Activated T-cell treated with anti-CD3 and anti-CD28 coated beads for 48 hours (primary cell): ENCODE measurements around the gene AP4B1.

Source experiments
- DNase-seq: peaks from one replicate; pipeline ENCODE4 v3.0.0-alpha.2; 2020; ENCODE audit warnings: low read depth

AP4B1 gene

DNA sequence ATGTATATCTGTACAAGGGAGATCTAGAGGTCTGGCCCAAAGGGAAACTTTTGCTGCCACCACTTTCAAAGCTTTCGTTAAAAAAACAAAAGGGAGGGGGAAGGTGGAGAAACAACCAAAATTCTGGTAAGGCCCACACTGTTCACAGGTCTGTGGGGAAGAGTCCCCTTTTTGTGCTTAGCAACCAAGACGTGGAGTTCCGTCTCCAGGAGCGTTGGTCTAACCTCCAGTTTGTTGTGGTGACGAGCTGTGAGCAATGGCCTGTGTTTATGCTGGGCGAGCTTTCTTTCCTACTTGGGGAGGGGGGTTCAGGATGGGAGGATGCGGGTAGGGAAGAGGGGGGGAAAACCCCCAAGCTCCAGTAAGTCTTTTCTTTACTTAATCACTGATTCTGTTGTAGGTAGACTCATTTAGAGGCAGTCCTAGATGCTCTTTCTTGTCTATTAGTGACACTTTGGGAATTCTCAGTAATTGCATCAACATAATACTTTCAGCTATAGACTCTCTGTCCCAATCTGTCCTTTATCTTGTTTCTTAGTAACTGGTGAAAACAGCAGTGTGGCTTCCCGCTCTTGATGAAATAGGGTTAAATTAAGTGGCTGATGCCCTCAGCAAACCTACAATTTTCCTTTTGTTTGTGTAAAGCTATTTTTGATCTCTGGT, 26.0 kb upstream of the AP4B1 start:
- peak; percentile 60 for DNase-seq

GRCh38 chr1:113929750-113930498, 25.3 kb upstream of the AP4B1 start:
- DNase-seq, result peak; percentile 47

GRCh38 chr1:113928941-113929749, 24.5 kb upstream of the AP4B1 start, which contains the start of gene HIPK1:
Gene HIPK1 (plus strand): TSS chr1:113929324.
- DNase-seq, result peak; percentile 91

DNA sequence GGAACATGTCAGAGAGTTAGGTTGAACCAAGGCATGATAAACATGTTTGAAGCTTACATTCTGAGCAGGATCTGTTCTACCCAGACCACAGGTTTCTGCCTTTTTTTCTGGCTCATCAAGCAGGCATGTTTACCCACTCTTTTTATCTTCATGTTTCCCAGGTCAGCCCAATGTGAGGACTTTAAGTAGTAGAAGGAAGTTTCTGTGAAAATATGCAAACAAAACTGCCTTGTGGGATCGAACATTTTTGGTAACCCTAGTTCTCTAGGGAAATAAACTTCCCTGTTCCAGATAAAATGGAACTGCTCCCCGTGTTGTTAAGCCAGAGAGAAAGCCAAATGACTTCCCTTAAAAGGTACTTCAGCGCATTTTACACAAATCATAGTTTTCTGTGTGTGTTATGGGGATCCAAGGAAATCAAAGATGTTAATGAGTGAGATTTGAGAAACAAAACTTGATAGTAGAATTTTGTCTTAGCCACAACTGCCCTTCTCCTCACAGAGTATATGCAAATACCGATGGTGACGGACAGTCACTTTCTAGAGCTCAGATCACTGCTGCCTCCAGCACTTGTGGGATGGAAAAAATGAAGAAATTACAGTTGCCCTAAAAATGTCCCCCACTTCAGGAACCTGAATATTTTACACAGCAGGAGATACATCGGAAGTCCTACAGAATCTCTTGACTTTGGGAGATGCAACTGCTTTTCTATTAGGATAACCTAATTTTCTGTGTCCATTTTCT, 23.8 kb upstream of the AP4B1 start:
- no peak for DNase-seq

GRCh38 chr1:113924473-113924872, 19.9 kb upstream of the AP4B1 start:
- no peak for DNase-seq

GRCh38 chr1:113922957-113923356, 18.4 kb upstream of the AP4B1 start:
- no peak for DNase-seq

- no peak for DNase-seq
Measured at GRCh38 chr1:113918243-113918642, 13.6 kb upstream of the AP4B1 start.

- no peak for DNase-seq
Measured at GRCh38 chr1:113917400-113918082, 12.9 kb upstream of the AP4B1 start.

- DNase-seq, result no peak
Measured at GRCh38 chr1:113916974-113917373, 12.4 kb upstream of the AP4B1 start.

GRCh38 chr1:113913887-113914664, 9.5 kb upstream of the AP4B1 start:
- no peak for DNase-seq

- DNase-seq, result no peak
Measured at GRCh38 chr1:113913312-113913668, 8.7 kb upstream of the AP4B1 start.

DNA sequence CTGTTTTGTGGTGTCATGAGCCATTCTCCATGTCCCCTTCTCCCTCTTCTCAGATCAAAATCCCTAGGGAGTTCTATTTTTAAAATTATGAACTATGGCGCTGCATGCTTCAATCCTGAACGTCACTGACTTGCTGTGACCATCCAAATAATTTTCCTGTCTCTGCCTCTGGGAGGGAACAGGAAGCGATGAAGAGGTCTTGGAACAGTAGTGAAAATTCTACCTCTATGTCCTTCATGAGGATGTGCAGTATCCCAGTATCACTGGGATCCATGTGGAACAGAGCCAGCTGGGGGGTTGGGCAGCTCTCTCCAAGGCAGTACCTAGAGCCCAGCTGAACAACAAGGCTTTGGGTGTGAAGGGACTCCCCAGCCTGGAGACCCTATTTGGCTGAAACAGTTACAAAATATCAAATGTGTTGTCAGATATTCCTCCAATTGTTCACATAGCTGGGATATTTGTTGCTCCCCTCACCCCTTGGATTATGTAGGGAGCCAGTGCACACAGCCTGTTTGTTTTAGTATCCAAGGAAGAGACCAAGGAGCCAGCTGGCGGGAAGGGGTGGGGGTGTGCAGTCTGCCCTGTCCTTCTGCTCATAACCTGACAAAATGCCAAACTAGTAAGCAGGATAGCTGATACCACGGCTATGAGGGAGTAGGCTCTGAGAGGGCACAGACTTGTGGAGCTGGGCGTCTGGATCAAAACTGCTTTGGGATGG, 8.2 kb upstream of the AP4B1 start:
- DNase-seq, result no peak

GRCh38 chr1:113905435-113905861, 849 bp upstream of the AP4B1 start:
- DNase-seq, result peak; percentile 16

DNA sequence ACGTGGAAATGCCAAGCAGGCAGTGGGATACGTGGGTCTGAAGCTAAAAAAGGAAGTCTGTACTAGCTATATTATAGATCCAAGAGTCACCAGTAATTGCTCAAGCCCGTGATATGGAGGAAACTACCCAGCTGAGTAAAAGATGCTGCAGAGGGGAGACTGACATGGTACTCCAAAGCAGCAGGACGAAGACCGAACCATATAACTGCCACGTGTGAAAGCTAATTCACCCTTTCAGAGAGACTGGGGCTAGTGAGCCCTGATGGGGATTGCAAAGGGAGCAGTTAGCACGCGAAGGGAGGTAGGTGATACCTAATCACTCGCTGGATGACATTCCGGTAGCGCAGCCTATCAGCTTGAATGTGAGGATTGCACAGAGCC, 316 bp downstream of the AP4B1 start:
- no peak for DNase-seq

DNA sequence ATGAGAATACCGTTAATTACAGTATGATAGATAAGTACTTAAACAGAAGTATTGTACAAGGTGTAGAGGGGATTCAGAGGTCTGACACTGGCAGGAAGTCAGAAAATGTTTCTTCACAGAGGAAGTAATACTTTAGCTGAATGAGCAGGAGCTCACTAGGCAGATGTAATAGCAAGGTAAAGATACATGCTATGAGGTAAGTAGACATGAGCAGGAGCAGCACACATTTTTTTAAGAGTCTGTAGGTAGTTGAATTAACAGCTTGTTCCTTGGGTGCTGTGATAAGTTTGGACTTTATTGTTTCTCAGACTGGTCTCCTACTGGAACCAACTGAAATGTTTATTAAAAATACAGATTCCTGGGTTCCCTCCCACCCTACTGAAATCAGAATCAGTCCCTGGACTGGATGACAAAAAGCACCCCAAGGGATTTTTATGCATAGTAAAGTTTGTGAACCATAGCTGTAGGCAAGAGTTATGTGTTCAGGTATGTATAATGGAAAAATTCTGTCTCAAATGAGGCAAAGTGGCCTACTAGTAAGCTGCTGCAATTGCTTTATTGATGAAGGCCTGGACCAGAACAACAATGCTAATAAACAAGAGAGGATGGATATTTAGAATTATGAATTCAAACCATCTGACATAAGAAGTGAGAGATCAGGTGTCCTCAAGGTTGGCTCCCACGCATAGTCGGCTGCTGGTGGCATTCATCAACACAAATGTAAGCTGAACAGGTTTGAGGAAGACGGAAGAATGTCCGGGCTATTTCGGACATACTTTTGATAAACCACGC, 902 bp downstream of the AP4B1 start:
- DNase-seq, result peak; percentile 7

DNA sequence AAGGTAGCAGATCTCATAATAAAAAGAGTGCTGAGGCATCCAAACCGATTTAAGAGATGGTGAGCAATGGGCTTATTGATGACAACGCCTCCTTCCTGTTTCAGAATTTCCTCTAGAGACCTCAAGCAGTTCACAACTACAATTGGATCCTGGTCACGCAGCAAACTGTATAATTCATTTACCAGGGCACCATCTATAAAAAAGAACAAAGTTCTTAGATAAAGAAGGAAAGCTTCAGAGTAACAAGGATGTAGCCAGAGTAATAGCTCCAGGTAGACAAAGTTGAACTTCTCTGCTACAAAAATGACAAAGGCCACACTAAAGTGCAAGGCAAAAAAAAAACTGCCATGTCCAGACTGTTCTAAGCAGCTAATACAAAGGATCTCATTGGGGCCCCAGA, 3.4 kb downstream of the AP4B1 start:
- DNase-seq, result no peak

- DNase-seq, result no peak
Measured at GRCh38 chr1:113899111-113899510, 5.5 kb downstream of the AP4B1 start.

GRCh38 chr1:113898241-113898814, 6.3 kb downstream of the AP4B1 start:
- no peak for DNase-seq

GRCh38 chr1:113895961-113896360, 8.6 kb downstream of the AP4B1 start:
- DNase-seq, result no peak
